Measurements from ENCODE around the gene C1QB. TPM values are rescaled to one million over a fixed set of nuclear protein-coding genes. Genes with fewer than 3 reads are reported as not detected.
"Not testable (repeated sequence)": the region's sequence is repeated elsewhere in the genome, so short reads cannot be mapped to it uniquely, and the experiment has no call there.

Gene C1QB
- total RNA-seq, 3 donors from 2014 or later, result 0.43 to 0.65 (median 0.45) TPM

DNA sequence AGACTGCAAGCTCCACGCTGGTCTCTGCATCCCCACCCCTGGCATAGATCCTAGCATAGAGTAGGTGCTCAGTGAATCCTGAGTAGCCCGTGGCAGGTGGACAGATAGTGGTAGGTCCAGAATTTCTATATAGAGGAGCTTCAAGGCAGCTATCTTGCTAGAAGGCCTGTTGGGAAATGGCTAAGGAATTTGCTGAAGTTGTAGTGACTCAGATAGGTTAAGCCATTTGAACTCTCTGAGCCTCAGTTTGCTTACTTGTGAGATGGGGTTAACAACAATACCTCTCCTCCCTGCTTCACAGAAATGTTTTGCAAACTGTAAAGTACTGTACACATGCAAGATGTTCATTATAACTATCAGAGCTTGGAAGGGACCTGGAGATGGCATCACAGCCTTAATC lies 34.2 kb downstream of the C1QB start:
- no peak overlapping the region for H3K4me3 Mint-ChIP-seq
- DNase-seq, result no peak
- no peaks in the 10 kb centered on the region for H3K36me3 Mint-ChIP-seq (ENCODE audit: insufficient read depth)

GRCh38 chr1:22688466-22688865 lies 35.4 kb downstream of the C1QB start:
- no peaks in the 10 kb centered on the region for H3K36me3 Mint-ChIP-seq (ENCODE audit: insufficient read depth)
- H3K4me1 Mint-ChIP-seq (ENCODE audit: low read depth), result no peaks in the 10 kb centered on the region
- H3K9me3 Mint-ChIP-seq, result no peaks in the 10 kb centered on the region
- no peak for DNase-seq
- H3K4me3 Mint-ChIP-seq, result no peak overlapping the region
- peaks cover 22% of the 10 kb centered on the region for H3K27me3 Mint-ChIP-seq (ENCODE audit: low read depth)
- no peak for ATAC-seq

More for the DNA sequence above, 34.2 kb downstream of the C1QB start:
- no peak for ATAC-seq
- H3K4me1 Mint-ChIP-seq (ENCODE audit: low read depth), result no peaks in the 10 kb centered on the region
- H3K27me3 Mint-ChIP-seq (ENCODE audit: low read depth), result peaks cover 22% of the 10 kb centered on the region
- H3K9me3 Mint-ChIP-seq, result no peaks in the 10 kb centered on the region

GRCh38 chr1:22689505-22689904 lies 36.5 kb downstream of the C1QB start:
- Mint-ChIP-seq H3K9me3 (no peaks in the 10 kb centered on the region), H3K27me3 (ENCODE audit: low read depth) (peaks cover 15% of the 10 kb centered on the region), H3K4me3 (no peak overlapping the region), H3K36me3 (ENCODE audit: insufficient read depth) (no peaks in the 10 kb centered on the region), H3K4me1 (ENCODE audit: low read depth) (no peaks in the 10 kb centered on the region)
- no peak for DNase-seq
- no peak for ATAC-seq

DNA sequence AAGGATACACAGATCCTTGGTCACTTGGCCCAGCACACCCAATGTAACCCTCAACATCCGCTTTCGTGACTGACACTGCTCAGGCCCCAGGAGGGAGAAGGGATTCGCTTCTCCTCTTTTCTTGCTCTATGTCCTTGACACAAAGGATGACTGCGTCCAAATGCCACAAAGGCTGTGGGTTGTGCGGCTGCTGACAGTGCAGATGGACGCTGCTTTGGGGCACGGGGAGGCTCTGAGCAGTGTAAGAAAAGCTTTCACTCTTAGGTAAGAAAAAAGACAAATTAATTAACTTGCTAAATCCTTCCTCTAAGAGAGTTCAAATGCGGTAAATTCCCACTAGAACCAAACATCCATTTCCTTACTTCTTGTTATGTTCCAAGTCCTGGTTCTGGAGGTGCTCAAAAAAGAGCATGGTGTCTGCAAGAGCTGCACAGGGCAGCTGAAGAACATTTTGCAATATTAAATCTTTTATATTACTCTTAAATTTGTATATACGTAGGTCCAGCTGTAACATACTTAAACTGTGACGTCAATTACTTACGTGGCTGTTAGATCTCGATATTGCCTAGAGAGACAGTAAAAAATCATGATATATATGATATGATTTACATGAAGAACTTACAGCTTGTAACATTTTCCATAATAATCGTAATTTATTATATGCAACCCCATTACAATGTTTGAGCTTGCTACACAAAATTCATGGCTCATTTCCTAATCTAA lies 38.2 kb downstream of the C1QB start:
- no peaks in the 10 kb centered on the region for H3K4me1 Mint-ChIP-seq (ENCODE audit: low read depth)
- H3K27me3 Mint-ChIP-seq (ENCODE audit: low read depth), result peaks cover 11% of the 10 kb centered on the region
- no peak for DNase-seq
- H3K36me3 Mint-ChIP-seq (ENCODE audit: insufficient read depth), result no peaks in the 10 kb centered on the region
- H3K9me3 Mint-ChIP-seq, result no peaks in the 10 kb centered on the region
- H3K4me3 Mint-ChIP-seq, result no peak overlapping the region
- ATAC-seq, result no peak

GRCh38 chr1:22694172-22694571 lies 41.1 kb downstream of the C1QB start:
- ATAC-seq (no peak), DNase-seq (no peak)
- Mint-ChIP-seq H3K4me3 (no peak overlapping the region), H3K4me1 (ENCODE audit: low read depth) (no peaks in the 10 kb centered on the region), H3K27me3 (ENCODE audit: low read depth) (peaks cover under 1% of the 10 kb centered on the region), H3K9me3 (no peaks in the 10 kb centered on the region), H3K36me3 (ENCODE audit: insufficient read depth) (no peaks in the 10 kb centered on the region)

DNA sequence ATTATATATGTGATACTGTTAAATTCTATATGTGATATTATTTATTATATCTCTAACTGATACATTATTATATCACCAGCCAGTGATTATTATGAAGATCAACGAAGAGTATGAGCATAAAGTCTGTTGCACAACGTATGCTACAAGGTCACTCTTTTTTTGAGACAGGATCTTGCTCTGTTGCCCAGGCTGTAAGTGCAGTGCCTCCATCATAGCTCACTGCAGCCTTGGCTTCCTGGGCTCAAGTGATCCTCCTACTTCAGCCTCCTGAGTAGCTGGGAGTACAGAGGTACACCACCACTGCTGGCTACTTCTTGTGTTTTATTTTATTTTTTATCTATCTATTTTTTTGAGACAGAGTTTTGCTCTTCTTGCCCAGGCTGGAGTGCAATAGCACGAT lies 43.6 kb downstream of the C1QB start:
- H3K9me3 Mint-ChIP-seq, result no peaks in the 10 kb centered on the region
- no peak for DNase-seq
- H3K4me1 Mint-ChIP-seq (ENCODE audit: low read depth), result no peaks in the 10 kb centered on the region
- H3K27me3 Mint-ChIP-seq (ENCODE audit: low read depth), result peaks cover 6% of the 10 kb centered on the region
- H3K4me3 Mint-ChIP-seq, result no peak overlapping the region
- no peak for ATAC-seq
- no peaks in the 10 kb centered on the region for H3K36me3 Mint-ChIP-seq (ENCODE audit: insufficient read depth)

- no peak for DNase-seq
- Mint-ChIP-seq H3K36me3 (ENCODE audit: insufficient read depth) (no peaks in the 10 kb centered on the region), H3K4me1 (ENCODE audit: low read depth) (no peaks in the 10 kb centered on the region), H3K4me3 (no peak overlapping the region), H3K27me3 (ENCODE audit: low read depth) (peaks cover 6% of the 10 kb centered on the region), H3K9me3 (no peaks in the 10 kb centered on the region)
- ATAC-seq, result no peak
Observed at GRCh38 chr1:22697980-22698379, 44.9 kb downstream of the C1QB start.

DNA sequence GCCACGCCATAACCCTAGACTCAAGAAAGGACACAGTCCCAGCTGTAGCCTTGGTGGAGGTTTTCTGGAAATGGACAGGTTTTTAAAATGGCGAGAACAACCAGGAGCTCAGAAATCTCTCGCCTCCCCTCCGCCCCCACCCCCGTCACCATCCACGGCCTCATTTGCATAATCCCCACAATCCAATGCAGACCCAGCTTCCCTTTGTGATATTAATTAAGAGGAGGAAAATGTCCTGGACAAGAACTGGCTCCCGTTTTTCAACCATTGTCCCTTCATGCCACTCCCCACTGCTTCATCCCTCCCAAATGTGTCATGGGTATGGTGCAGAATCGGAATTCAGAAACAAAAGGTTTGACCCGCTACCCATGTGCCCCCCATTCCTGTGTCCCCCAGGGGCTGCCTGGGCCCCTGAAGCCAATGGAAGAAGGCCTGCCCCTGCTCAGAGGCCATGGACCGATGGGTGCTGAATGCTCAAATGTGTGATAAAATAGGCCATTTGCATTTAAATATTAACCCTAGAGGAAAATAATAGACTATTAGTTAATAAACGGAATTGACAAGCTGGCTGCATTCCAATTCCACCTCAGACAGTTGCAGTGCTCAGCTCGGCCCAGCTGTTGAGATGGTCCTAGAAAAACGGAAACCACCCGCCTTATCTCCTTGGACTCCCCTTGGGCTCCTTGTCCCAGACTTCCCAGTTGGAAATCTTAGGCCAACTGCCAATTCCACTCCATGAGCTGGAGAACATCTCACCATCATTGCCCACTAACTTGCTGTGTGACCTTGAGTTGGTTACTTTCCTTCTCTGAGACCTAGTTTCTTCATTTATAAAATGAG lies 46.9 kb downstream of the C1QB start:
- H3K4me1 Mint-ChIP-seq (ENCODE audit: low read depth), result no peaks in the 10 kb centered on the region
- H3K9me3 Mint-ChIP-seq, result no peaks in the 10 kb centered on the region
- ATAC-seq (no peak), DNase-seq (no peak)
- H3K27me3 Mint-ChIP-seq (ENCODE audit: low read depth), result peaks cover 6% of the 10 kb centered on the region
- no peaks in the 10 kb centered on the region for H3K36me3 Mint-ChIP-seq (ENCODE audit: insufficient read depth)
- no peak overlapping the region for H3K4me3 Mint-ChIP-seq

GRCh38 chr1:22702296-22703085 lies 49.5 kb downstream of the C1QB start:
- ATAC-seq (no peak), DNase-seq (no peak)
- Mint-ChIP-seq H3K4me1 (ENCODE audit: low read depth) (no peaks in the 10 kb centered on the region), H3K9me3 (no peaks in the 10 kb centered on the region), H3K4me3 (no peak overlapping the region), H3K36me3 (ENCODE audit: insufficient read depth) (no peaks in the 10 kb centered on the region), H3K27me3 (ENCODE audit: low read depth) (peaks cover 17% of the 10 kb centered on the region)

- Mint-ChIP-seq H3K36me3 (ENCODE audit: insufficient read depth) (no peaks in the 10 kb centered on the region), H3K4me3 (no peak overlapping the region), H3K27me3 (ENCODE audit: low read depth) (peaks cover 33% of the 10 kb centered on the region), H3K9me3 (no peaks in the 10 kb centered on the region), H3K4me1 (ENCODE audit: low read depth) (peaks cover under 1% of the 10 kb centered on the region)
- ATAC-seq (peak; percentile 98 to 99), DNase-seq (peak; percentile 66)
Observed at GRCh38 chr1:22704440-22705067, 51.5 kb downstream of the C1QB start.

- DNase-seq (no peak), ATAC-seq (no peak)
- peaks cover 3% of the 10 kb centered on the region for H3K4me1 Mint-ChIP-seq (ENCODE audit: low read depth)
- H3K27me3 Mint-ChIP-seq (ENCODE audit: low read depth), result peaks cover 32% of the 10 kb centered on the region
- no peak overlapping the region for H3K4me3 Mint-ChIP-seq
- no peaks in the 10 kb centered on the region for H3K9me3 Mint-ChIP-seq
- H3K36me3 Mint-ChIP-seq (ENCODE audit: insufficient read depth), result no peaks in the 10 kb centered on the region
Observed at GRCh38 chr1:22705586-22705985, 52.5 kb downstream of the C1QB start.

- not testable (repeated sequence) for ATAC-seq; H3K4me3 Mint-ChIP-seq; H3K9me3 Mint-ChIP-seq; H3K4me1 Mint-ChIP-seq (ENCODE audit: low read depth); DNase-seq; H3K36me3 Mint-ChIP-seq (ENCODE audit: insufficient read depth)
- H3K27me3 Mint-ChIP-seq (ENCODE audit: low read depth), result peaks cover 32% of the 10 kb centered on the region
Observed at GRCh38 chr1:22706100-22706499, 53.1 kb downstream of the C1QB start.

- H3K9me3 Mint-ChIP-seq, result no peaks in the 10 kb centered on the region
- peaks cover 53% of the 10 kb centered on the region for H3K27me3 Mint-ChIP-seq (ENCODE audit: low read depth)
- ATAC-seq, result no peak
Observed at GRCh38 chr1:22708777-22709176, 55.7 kb downstream of the C1QB start.

GRCh38 chr1:22709227-22709626 lies 56.2 kb downstream of the C1QB start:
- Mint-ChIP-seq H3K36me3 (ENCODE audit: insufficient read depth) (no peaks in the 10 kb centered on the region), H3K27me3 (ENCODE audit: low read depth) (peaks cover 57% of the 10 kb centered on the region), H3K9me3 (no peaks in the 10 kb centered on the region), H3K4me3 (no peak overlapping the region), H3K4me1 (ENCODE audit: low read depth) (peaks cover 15% of the 10 kb centered on the region)
- no peak for DNase-seq
- no peak for ATAC-seq

More at GRCh38 chr1:22708777-22709176, 55.7 kb downstream of the C1QB start:
- Mint-ChIP-seq H3K36me3 (ENCODE audit: insufficient read depth) (no peaks in the 10 kb centered on the region), H3K4me3 (no peak overlapping the region), H3K4me1 (ENCODE audit: low read depth) (peaks cover 15% of the 10 kb centered on the region)
- DNase-seq, result no peak
